Stimulated activated CD4-positive, alpha-beta T cell treated with anti-CD3 and anti-CD28 coated beads, TNF-alpha, amount 100 ng/mL, for 48 hours (primary cell): ENCODE data around the gene EMCN.
"Not testable (repeated sequence)": the region's sequence is repeated elsewhere in the genome, so short reads cannot be mapped to it uniquely, and the experiment has no call there.

ENCODE experiments used
- DNase-seq, 3 donors: peaks; one replicate each; pipeline ENCODE4 v3.0.0-alpha.2; 2020; ENCODE audit warnings: low read depth in 3 of 3

EMCN gene

GRCh38 chr4:100379583-100380105 is 138.2 kb downstream of the EMCN start:
- DNase-seq: no peak

GRCh38 chr4:100372432-100372831 is 145.4 kb downstream of the EMCN start:
- no peak for DNase-seq

GRCh38 chr4:100369871-100370270 is 148.0 kb downstream of the EMCN start:
- no peak for DNase-seq

GRCh38 chr4:100367451-100367850 is 150.4 kb downstream of the EMCN start:
- DNase-seq: no peak

GRCh38 chr4:100366213-100366612 is 151.6 kb downstream of the EMCN start:
- DNase-seq: no peak

GRCh38 chr4:100362366-100362765 is 155.5 kb downstream of the EMCN start:
- no peak for DNase-seq

GRCh38 chr4:100361336-100361735 is 156.5 kb downstream of the EMCN start:
- DNase-seq: no peak

GRCh38 chr4:100360211-100360610 is 157.6 kb downstream of the EMCN start:
- no peak for DNase-seq

- DNase-seq: no peak
Observed at GRCh38 chr4:100359441-100359840, 158.4 kb downstream of the EMCN start.

GRCh38 chr4:100357542-100357941 is 160.3 kb downstream of the EMCN start:
- DNase-seq: no peak

GRCh38 chr4:100356172-100356571 is 161.7 kb downstream of the EMCN start:
- DNase-seq: no peak

GRCh38 chr4:100352352-100352751 is 165.5 kb downstream of the EMCN start:
- DNase-seq: not testable (repeated sequence)

GRCh38 chr4:100348473-100348872 is 169.3 kb downstream of the EMCN start:
- DNase-seq: no peak

GRCh38 chr4:100347241-100347640 is 170.6 kb downstream of the EMCN start:
- DNase-seq: no peak

- no peak for DNase-seq
Observed at GRCh38 chr4:100345585-100345984, 172.2 kb downstream of the EMCN start.
